Mesothelial cell of epicardium (in vitro differentiated cells): Measurements from ENCODE around the gene MAB21L3. TPM values are rescaled to one million over a fixed set of nuclear protein-coding genes. Genes with fewer than 3 reads are reported as not detected.
A peak's percentile ranks its signal among the peaks of the same experiment; 100 is the strongest.

Experiments
- DNase-seq, 2 experiments: peaks; one replicate each; pipeline ENCODE4 v3.0.0; 2021; ENCODE audit warnings: low spot score in 2 of 2; ENCODE audit not compliant: unreplicated experiment in 2 of 2
- H3K27ac Mint-ChIP-seq: 2 replicates; pipeline ENCODE4 v1.8.0; 2021; ENCODE audit warnings: mixed read lengths
- H3K27me3 Mint-ChIP-seq: 2 replicates; pipeline ENCODE4 v1.8.0; 2021; ENCODE audit warnings: low read depth, mixed read lengths
- H3K36me3 Mint-ChIP-seq: 2 replicates; pipeline ENCODE4 v1.8.0; 2021; ENCODE audit warnings: mixed read lengths
- H3K4me1 Mint-ChIP-seq: 2 replicates; pipeline ENCODE4 v1.8.0; 2021; ENCODE audit warnings: mixed read lengths
- H3K4me3 Mint-ChIP-seq: 2 replicates; pipeline ENCODE4 v1.8.0; 2021; ENCODE audit warnings: mild to moderate bottlenecking, moderate library complexity, mixed read lengths
- H3K9me3 Mint-ChIP-seq: 2 replicates; pipeline ENCODE4 v1.8.0; 2021; ENCODE audit warnings: mixed read lengths
- CTCF ChIP-seq: fragments of 200-600 bp; sonication (generic); IDR thresholded peaks from one replicate; pipeline ENCODE4 v1.5.0; 2021; ENCODE audit warnings: antibody characterized with exemption; ENCODE audit not compliant: unreplicated experiment
- total RNA-seq: library from RNA; stranded (reverse); gene quantifications from 3 replicates; pipeline ENCODE4 v1.2.1, GENCODE V29; 2021

MAB21L3 gene
- total RNA-seq, result 0.11 to 0.23 TPM (median 0.16 TPM) in 3 replicates

- H3K27me3 Mint-ChIP-seq, result no peaks in the 10 kb centered on the region
- H3K36me3 Mint-ChIP-seq, result no peaks in the 10 kb centered on the region
- peaks cover 28% of the 10 kb centered on the region for H3K4me1 Mint-ChIP-seq
- TF ChIP-seq CTCF, result no peak
- no peak within 1 kb of the TSS for H3K4me3 Mint-ChIP-seq
- DNase-seq, result no peak
- H3K9me3 Mint-ChIP-seq, result no peaks in the 10 kb centered on the region
- peak within 1 kb of the TSS; percentile 66 for H3K27ac Mint-ChIP-seq
These were observed at the start of gene MAB21L3 for GRCh38 chr1:116110567-116111523. MAB21L3 (plus strand) TSS chr1:116111399; CDS start chr1:116112616, 1,217 bp downstream.

- no peak overlapping the region for H3K27ac Mint-ChIP-seq
- no peak for TF ChIP-seq CTCF
- no peaks in the 10 kb centered on the region for H3K27me3 Mint-ChIP-seq
- H3K4me1 Mint-ChIP-seq, result no peaks in the 10 kb centered on the region
- H3K9me3 Mint-ChIP-seq, result peaks cover 22% of the 10 kb centered on the region
- H3K36me3 Mint-ChIP-seq, result peaks cover 37% of the 10 kb centered on the region
- H3K4me3 Mint-ChIP-seq, result no peak overlapping the region
- DNase-seq, result no peak
These were observed 49.0 kb upstream of the MAB21L3 start for GRCh38 chr1:116062201-116062600.

GRCh38 chr1:116064616-116065015, 46.6 kb upstream of the MAB21L3 start:
- Mint-ChIP-seq H3K27ac (no peak overlapping the region), H3K4me3 (no peak overlapping the region), H3K9me3 (peaks cover 4% of the 10 kb centered on the region), H3K4me1 (no peaks in the 10 kb centered on the region), H3K27me3 (no peaks in the 10 kb centered on the region), H3K36me3 (peaks cover 36% of the 10 kb centered on the region)
- TF ChIP-seq CTCF, result no peak
- DNase-seq, result no peak

GRCh38 chr1:116066868-116067565, 44.2 kb upstream of the MAB21L3 start:
- H3K9me3 Mint-ChIP-seq, result no peaks in the 10 kb centered on the region
- no peak overlapping the region for H3K4me3 Mint-ChIP-seq
- TF ChIP-seq CTCF, result no peak
- no peaks in the 10 kb centered on the region for H3K4me1 Mint-ChIP-seq
- DNase-seq, result no peak
- H3K36me3 Mint-ChIP-seq, result peaks cover 38% of the 10 kb centered on the region
- H3K27ac Mint-ChIP-seq, result no peak overlapping the region
- H3K27me3 Mint-ChIP-seq, result no peaks in the 10 kb centered on the region

GRCh38 chr1:116067566-116067890, 43.7 kb upstream of the MAB21L3 start:
- DNase-seq, result no peak
- H3K4me3 Mint-ChIP-seq, result no peak overlapping the region
- no peaks in the 10 kb centered on the region for H3K4me1 Mint-ChIP-seq
- no peaks in the 10 kb centered on the region for H3K9me3 Mint-ChIP-seq
- no peak for TF ChIP-seq CTCF
- H3K36me3 Mint-ChIP-seq, result peaks cover 38% of the 10 kb centered on the region
- H3K27me3 Mint-ChIP-seq, result no peaks in the 10 kb centered on the region
- H3K27ac Mint-ChIP-seq, result no peak overlapping the region
